OCI-LY7 (cell line): ENCODE results near the gene FGD2. TPM values are rescaled to one million over a fixed set of nuclear protein-coding genes. Genes with fewer than 3 reads are reported as not detected.

Experiments used
- BruUV-seq: library from RNA; stranded (reverse); fragments of 400-500 nt; replicated peaks from 2 replicates; lab custom pipeline; 2021; lab: Mats Ljungman, UMichigan
- CTCF ChIA-PET: fragments of 300-600 bp; sonication (Branson Sonifier 250); formaldehyde crosslinking; loops from one replicate; lab custom pipeline; 2022; ENCODE audit warnings: antibody characterized with exemption; ENCODE audit not compliant: unreplicated experiment; lab: Charles Lee
- POLR2A ChIA-PET: fragments of 300-600 bp; sonication (Branson Sonifier 250); formaldehyde crosslinking; loops from one replicate; lab custom pipeline; 2022; ENCODE audit warnings: antibody characterized with exemption; lab: Charles Lee
- DNase-seq: peaks from one replicate; pipeline ENCODE4 v3.0.0-alpha.2; 2015; ENCODE audit warnings: low spot score
- H2AFZ ChIP-seq: fragments of 200-600 bp; sonication (generic), shearing (Covaris generic); 2 replicates; pipeline ENCODE4 v1.6.1; 2014; ENCODE audit warnings: mild to moderate bottlenecking, antibody characterized with exemption, low read length, moderate library complexity
- H3K27ac ChIP-seq: fragments of 200-600 bp; sonication (generic); 2 replicates; pipeline ENCODE4 v1.5.1; 2014; ENCODE audit warnings: mixed run types, low read depth, mild to moderate bottlenecking, moderate library complexity, low read length, inconsistent platforms; ENCODE audit not compliant: poor library complexity, severe bottlenecking
- H3K36me3 ChIP-seq: fragments of 200-600 bp; sonication (generic); 2 replicates; pipeline ENCODE4 v1.6.1; 2014; ENCODE audit warnings: mild to moderate bottlenecking, antibody characterized with exemption, low read length, moderate library complexity, mixed read lengths; ENCODE audit not compliant: insufficient read depth
- H3K4me1 ChIP-seq: fragments of 200-600 bp; sonication (generic); 2 replicates; pipeline ENCODE4 v1.5.1; 2014; ENCODE audit warnings: mild to moderate bottlenecking, low read length; ENCODE audit not compliant: insufficient read depth, poor library complexity, severe bottlenecking
- H3K4me2 ChIP-seq: fragments of 200-600 bp; sonication (generic); 2 replicates; pipeline ENCODE4 v1.6.1; 2014; ENCODE audit warnings: mild to moderate bottlenecking, low read length
- H3K4me3 ChIP-seq: fragments of 200-600 bp; sonication (generic); 2 replicates; pipeline ENCODE4 v1.5.1; 2014; ENCODE audit warnings: mild to moderate bottlenecking, low read depth, low read length; ENCODE audit not compliant: poor library complexity, severe bottlenecking
- H3K79me2 ChIP-seq: fragments of 200-600 bp; sonication (generic); 2 replicates; pipeline ENCODE4 v1.6.1; 2016; ENCODE audit warnings: low read depth, mild to moderate bottlenecking, low read length, moderate library complexity, mixed read lengths; ENCODE audit not compliant: insufficient read depth
- H3K9me2 ChIP-seq: fragments of 200-600 bp; sonication (generic); 2 replicates; pipeline ENCODE4 v1.6.1; 2016; ENCODE audit warnings: mild to moderate bottlenecking, low read length, mixed read lengths; ENCODE audit not compliant: insufficient read depth
- H3K9me3 ChIP-seq: fragments of 200-600 bp; sonication (generic); 2 replicates; pipeline ENCODE4 v1.6.1; 2014; ENCODE audit warnings: mild to moderate bottlenecking, mixed run types, low read length, mixed read lengths
- H4K20me1 ChIP-seq: fragments of 200-600 bp; sonication (generic); 2 replicates; pipeline ENCODE4 v1.6.1; 2014; ENCODE audit warnings: mild to moderate bottlenecking, antibody characterized with exemption, low read length, moderate library complexity, mixed read lengths; ENCODE audit not compliant: insufficient read depth
- EZH2phosphoT487 ChIP-seq: fragments of 200-600 bp; sonication (generic); IDR thresholded peaks from 2 replicates; pipeline ENCODE4 v1.6.1; 2018; ENCODE audit warnings: low read depth, borderline replicate concordance, mild to moderate bottlenecking, mixed run types, antibody characterized with exemption, low read length, moderate library complexity, mixed read lengths
- intact Hi-C: fragments of 100-400 bp; cut with micrococcal nuclease; formaldehyde crosslinking; loops from one replicate; pipeline ENCODE4 v1.10.0; 2022; ENCODE audit not compliant: unreplicated experiment
- total RNA-seq, 2 experiments: library from RNA; depleted of rRNA in 1 of 2; stranded (reverse); fragments of >200 nt in 1 of 2; shearing (Covaris generic) in 1 of 2; gene quantifications; 2 replicates each; pipeline ENCODE4 v1.2.3, GENCODE V29; 2014 to 2022
- TF ChIP-seq, protein P1 (sequence below): fragments of 200-600 bp; sonication (generic); conservative IDR thresholded peaks from 2 replicates; pipeline ENCODE4 v1.5.1; 2014; ENCODE audit warnings: mild to moderate bottlenecking, antibody characterized with exemption, low read length, moderate library complexity, mixed read lengths

The FGD2 gene
- total RNA-seq, 2 experiments from 2014 or later = 27.8 to 48.6 TPM

DNA sequence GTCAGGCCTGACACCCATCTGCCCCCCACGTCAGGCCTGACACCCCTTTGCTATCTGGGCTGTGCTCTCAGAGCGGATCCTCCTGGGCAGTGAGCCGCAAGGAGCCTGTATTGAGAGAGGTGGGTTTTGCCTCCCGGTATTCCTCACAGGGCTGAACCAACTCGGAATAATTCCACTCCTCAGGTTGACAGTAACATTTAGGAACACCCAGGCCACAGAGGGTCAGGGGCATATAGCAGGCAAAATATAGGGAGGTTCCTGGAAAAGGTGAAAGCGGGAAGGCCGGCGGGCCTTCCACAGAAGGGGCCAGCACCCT, 6.8 kb upstream of the FGD2 start:
- POLR2A ChIA-PET = no interaction called here

GRCh38 chr6:36999061-36999750, 6.2 kb upstream of the FGD2 start:
- Histone ChIP-seq H3K4me1 (peaks cover 36% of the 10 kb centered on the region), H2AFZ (no peak overlapping the region), H4K20me1 (no peaks in the 10 kb centered on the region), H3K4me3 (no peak overlapping the region), H3K4me2 (no peak overlapping the region), H3K9me2 (no peaks in the 10 kb centered on the region), H3K27ac (no peak overlapping the region), H3K9me3 (no peaks in the 10 kb centered on the region), H3K36me3 (no peaks in the 10 kb centered on the region), H3K79me2 (no peaks in the 10 kb centered on the region)
- ChIA-PET CTCF (no interaction called here), POLR2A (no interaction called here)
- no peak for TF ChIP-seq EZH2phosphoT487
- TF ChIP-seq, protein P1, sequence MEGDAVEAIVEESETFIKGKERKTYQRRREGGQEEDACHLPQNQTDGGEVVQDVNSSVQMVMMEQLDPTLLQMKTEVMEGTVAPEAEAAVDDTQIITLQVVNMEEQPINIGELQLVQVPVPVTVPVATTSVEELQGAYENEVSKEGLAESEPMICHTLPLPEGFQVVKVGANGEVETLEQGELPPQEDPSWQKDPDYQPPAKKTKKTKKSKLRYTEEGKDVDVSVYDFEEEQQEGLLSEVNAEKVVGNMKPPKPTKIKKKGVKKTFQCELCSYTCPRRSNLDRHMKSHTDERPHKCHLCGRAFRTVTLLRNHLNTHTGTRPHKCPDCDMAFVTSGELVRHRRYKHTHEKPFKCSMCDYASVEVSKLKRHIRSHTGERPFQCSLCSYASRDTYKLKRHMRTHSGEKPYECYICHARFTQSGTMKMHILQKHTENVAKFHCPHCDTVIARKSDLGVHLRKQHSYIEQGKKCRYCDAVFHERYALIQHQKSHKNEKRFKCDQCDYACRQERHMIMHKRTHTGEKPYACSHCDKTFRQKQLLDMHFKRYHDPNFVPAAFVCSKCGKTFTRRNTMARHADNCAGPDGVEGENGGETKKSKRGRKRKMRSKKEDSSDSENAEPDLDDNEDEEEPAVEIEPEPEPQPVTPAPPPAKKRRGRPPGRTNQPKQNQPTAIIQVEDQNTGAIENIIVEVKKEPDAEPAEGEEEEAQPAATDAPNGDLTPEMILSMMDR = no peak
- no TSS peak for BruUV-seq
- peak; percentile 47 for DNase-seq
- intact Hi-C loops = no loop called here

More for the DNA sequence above, 6.8 kb upstream of the FGD2 start:
- Histone ChIP-seq H2AFZ (no peak overlapping the region), H3K36me3 (no peaks in the 10 kb centered on the region), H3K9me2 (no peaks in the 10 kb centered on the region), H3K27ac (no peak overlapping the region), H3K4me3 (no peak overlapping the region), H3K4me2 (no peak overlapping the region), H4K20me1 (no peaks in the 10 kb centered on the region), H3K4me1 (peaks cover 31% of the 10 kb centered on the region), H3K79me2 (no peaks in the 10 kb centered on the region), H3K9me3 (no peaks in the 10 kb centered on the region)
- intact Hi-C loops = no loop called here
- TF ChIP-seq, protein P1 = no peak
- no peak for TF ChIP-seq EZH2phosphoT487
- no peak for DNase-seq
- CTCF ChIA-PET = no interaction called here
- no TSS peak for BruUV-seq

DNA sequence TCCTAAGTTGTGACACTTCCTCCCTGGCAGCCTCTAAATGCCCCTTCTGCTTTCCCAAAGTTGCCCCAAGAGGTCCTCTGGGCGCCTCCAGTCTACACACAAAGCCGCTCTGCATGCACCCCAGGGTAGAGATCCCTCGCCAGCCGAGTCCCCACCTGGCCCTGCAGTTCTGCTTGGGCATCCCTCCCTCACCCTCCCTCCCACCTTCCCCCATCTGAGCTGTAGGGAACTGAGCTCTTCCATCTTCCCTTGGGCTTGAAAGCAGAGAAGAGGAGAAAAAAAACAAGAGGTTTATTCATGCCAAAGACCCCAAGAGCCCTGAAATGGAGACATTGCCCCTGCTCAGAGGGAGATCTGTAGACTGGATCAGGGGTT, 5.7 kb upstream of the FGD2 start:
- H3K27ac ChIP-seq = no peak overlapping the region
- H3K9me2 ChIP-seq = no peaks in the 10 kb centered on the region
- peaks cover 41% of the 10 kb centered on the region for H3K4me1 ChIP-seq
- ChIA-PET POLR2A (no interaction called here), CTCF (interaction anchor here (0.6 kb wide), 2 partner anchors 362 to 977 kb away, joined by 4 to 6 read pairs; no protein-coding TSS in a partner anchor)
- no peaks in the 10 kb centered on the region for H3K79me2 ChIP-seq
- no TSS peak for BruUV-seq
- intact Hi-C loops = loop anchor here (10.0 kb wide), 1 partner anchor 405 kb away; the partner anchor contains the start of gene SRSF3
- no peaks in the 10 kb centered on the region for H4K20me1 ChIP-seq
- H2AFZ ChIP-seq = no peak overlapping the region
- no peak overlapping the region for H3K4me2 ChIP-seq
- H3K4me3 ChIP-seq = no peak overlapping the region
- no peak for DNase-seq
- H3K36me3 ChIP-seq = no peaks in the 10 kb centered on the region
- no peaks in the 10 kb centered on the region for H3K9me3 ChIP-seq
- no peak for TF ChIP-seq EZH2phosphoT487
- TF ChIP-seq, protein P1 = no peak
